ENCODE results near the gene OSBP2. TPM values are rescaled to one million over a fixed set of nuclear protein-coding genes. Genes with fewer than 3 reads are reported as not detected.
A peak's percentile ranks its signal among the peaks of the same experiment; 100 is the strongest.

The OSBP2 gene
- total and polyA plus RNA-seq, 2 of the 13 experiments (the other 11 are each of a cell fraction or from before 2014, with no cell fraction given): 5.0 to 7.7 TPM

GRCh38 chr22:30720263-30720837 lies 25.7 kb downstream of the OSBP2 start (continued):
- TF ChIP-seq SNAPC4 (CRISPR knock-in tag; IDR thresholded peaks at IDR 0.05) (no peak), ZFP90 (CRISPR knock-in tag; IDR thresholded peaks at IDR 0.05; ENCODE audit: borderline replicate concordance) (no peak), PAXIP1 (CRISPR knock-in tag; conservative IDR thresholded peaks at IDR 0.05) (no peak), ZMYM4 (CRISPR knock-in tag; IDR thresholded peaks at IDR 0.05) (no peak), ISX (CRISPR knock-in tag; conservative IDR thresholded peaks at IDR 0.05) (no peak), ETV6 (CRISPR knock-in tag; conservative IDR thresholded peaks at IDR 0.05) (no peak), IRF2 (CRISPR knock-in tag; IDR thresholded peaks at IDR 0.05) (0 out of 2 replicates have a peak, but pooled peaks have one; percentile 27), ZNF616 (CRISPR knock-in tag; IDR thresholded peaks at IDR 0.05; ENCODE audit: low read depth) (no peak), HOXA7 (CRISPR knock-in tag; IDR thresholded peaks at IDR 0.05) (no peak), ZNF234 (CRISPR knock-in tag; conservative IDR thresholded peaks at IDR 0.05) (no peak), ZNF879 (CRISPR knock-in tag; IDR thresholded peaks at IDR 0.05) (no peak), PHB2 (IDR thresholded peaks at IDR 0.05; ENCODE audit: partially characterized antibody) (no peak), SNAPC2 (CRISPR knock-in tag; IDR thresholded peaks at IDR 0.05) (no peak)
- TF ChIP-seq, protein P1, sequence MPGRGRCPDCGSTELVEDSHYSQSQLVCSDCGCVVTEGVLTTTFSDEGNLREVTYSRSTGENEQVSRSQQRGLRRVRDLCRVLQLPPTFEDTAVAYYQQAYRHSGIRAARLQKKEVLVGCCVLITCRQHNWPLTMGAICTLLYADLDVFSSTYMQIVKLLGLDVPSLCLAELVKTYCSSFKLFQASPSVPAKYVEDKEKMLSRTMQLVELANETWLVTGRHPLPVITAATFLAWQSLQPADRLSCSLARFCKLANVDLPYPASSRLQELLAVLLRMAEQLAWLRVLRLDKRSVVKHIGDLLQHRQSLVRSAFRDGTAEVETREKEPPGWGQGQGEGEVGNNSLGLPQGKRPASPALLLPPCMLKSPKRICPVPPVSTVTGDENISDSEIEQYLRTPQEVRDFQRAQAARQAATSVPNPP (CRISPR knock-in tag; IDR thresholded peaks at IDR 0.05): no peak
- TF ChIP-seq, protein P2, sequence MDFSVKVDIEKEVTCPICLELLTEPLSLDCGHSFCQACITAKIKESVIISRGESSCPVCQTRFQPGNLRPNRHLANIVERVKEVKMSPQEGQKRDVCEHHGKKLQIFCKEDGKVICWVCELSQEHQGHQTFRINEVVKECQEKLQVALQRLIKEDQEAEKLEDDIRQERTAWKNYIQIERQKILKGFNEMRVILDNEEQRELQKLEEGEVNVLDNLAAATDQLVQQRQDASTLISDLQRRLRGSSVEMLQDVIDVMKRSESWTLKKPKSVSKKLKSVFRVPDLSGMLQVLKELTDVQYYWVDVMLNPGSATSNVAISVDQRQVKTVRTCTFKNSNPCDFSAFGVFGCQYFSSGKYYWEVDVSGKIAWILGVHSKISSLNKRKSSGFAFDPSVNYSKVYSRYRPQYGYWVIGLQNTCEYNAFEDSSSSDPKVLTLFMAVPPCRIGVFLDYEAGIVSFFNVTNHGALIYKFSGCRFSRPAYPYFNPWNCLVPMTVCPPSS (IDR thresholded peaks at IDR 0.05): no peak
- TF ChIP-seq, protein P3, sequence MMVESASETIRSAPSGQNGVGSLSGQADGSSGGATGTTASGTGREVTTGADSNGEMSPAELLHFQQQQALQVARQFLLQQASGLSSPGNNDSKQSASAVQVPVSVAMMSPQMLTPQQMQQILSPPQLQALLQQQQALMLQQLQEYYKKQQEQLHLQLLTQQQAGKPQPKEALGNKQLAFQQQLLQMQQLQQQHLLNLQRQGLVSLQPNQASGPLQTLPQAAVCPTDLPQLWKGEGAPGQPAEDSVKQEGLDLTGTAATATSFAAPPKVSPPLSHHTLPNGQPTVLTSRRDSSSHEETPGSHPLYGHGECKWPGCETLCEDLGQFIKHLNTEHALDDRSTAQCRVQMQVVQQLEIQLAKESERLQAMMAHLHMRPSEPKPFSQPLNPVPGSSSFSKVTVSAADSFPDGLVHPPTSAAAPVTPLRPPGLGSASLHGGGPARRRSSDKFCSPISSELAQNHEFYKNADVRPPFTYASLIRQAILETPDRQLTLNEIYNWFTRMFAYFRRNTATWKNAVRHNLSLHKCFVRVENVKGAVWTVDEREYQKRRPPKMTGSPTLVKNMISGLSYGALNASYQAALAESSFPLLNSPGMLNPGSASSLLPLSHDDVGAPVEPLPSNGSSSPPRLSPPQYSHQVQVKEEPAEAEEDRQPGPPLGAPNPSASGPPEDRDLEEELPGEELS (CRISPR knock-in tag; IDR thresholded peaks at IDR 0.05): no peak
